OCI-LY7 (cell line): Measurements from ENCODE around the gene MTHFD2. TPM values are rescaled to one million over a fixed set of nuclear protein-coding genes. Genes with fewer than 3 reads are reported as not detected.

Experiments
- BruUV-seq: library from RNA; stranded (reverse); fragments of 400-500 nt; replicated peaks from 2 replicates; lab custom pipeline; 2021; lab: Mats Ljungman, UMichigan
- CTCF ChIA-PET: fragments of 300-600 bp; sonication (Branson Sonifier 250); formaldehyde crosslinking; loops from one replicate; lab custom pipeline; 2022; ENCODE audit warnings: antibody characterized with exemption; ENCODE audit not compliant: unreplicated experiment; lab: Charles Lee
- POLR2A ChIA-PET: fragments of 300-600 bp; sonication (Branson Sonifier 250); formaldehyde crosslinking; loops from one replicate; lab custom pipeline; 2022; ENCODE audit warnings: antibody characterized with exemption; lab: Charles Lee
- DNase-seq: peaks from one replicate; pipeline ENCODE4 v3.0.0-alpha.2; 2015; ENCODE audit warnings: low spot score
- H2AFZ ChIP-seq: fragments of 200-600 bp; sonication (generic), shearing (Covaris generic); 2 replicates; pipeline ENCODE4 v1.6.1; 2014; ENCODE audit warnings: mild to moderate bottlenecking, antibody characterized with exemption, low read length, moderate library complexity
- H3K27ac ChIP-seq: fragments of 200-600 bp; sonication (generic); 2 replicates; pipeline ENCODE4 v1.5.1; 2014; ENCODE audit warnings: mixed run types, low read depth, mild to moderate bottlenecking, moderate library complexity, low read length, inconsistent platforms; ENCODE audit not compliant: poor library complexity, severe bottlenecking
- H3K36me3 ChIP-seq: fragments of 200-600 bp; sonication (generic); 2 replicates; pipeline ENCODE4 v1.6.1; 2014; ENCODE audit warnings: mild to moderate bottlenecking, antibody characterized with exemption, low read length, moderate library complexity, mixed read lengths; ENCODE audit not compliant: insufficient read depth
- H3K4me1 ChIP-seq: fragments of 200-600 bp; sonication (generic); 2 replicates; pipeline ENCODE4 v1.5.1; 2014; ENCODE audit warnings: mild to moderate bottlenecking, low read length; ENCODE audit not compliant: insufficient read depth, poor library complexity, severe bottlenecking
- H3K4me2 ChIP-seq: fragments of 200-600 bp; sonication (generic); 2 replicates; pipeline ENCODE4 v1.6.1; 2014; ENCODE audit warnings: mild to moderate bottlenecking, low read length
- H3K4me3 ChIP-seq: fragments of 200-600 bp; sonication (generic); 2 replicates; pipeline ENCODE4 v1.5.1; 2014; ENCODE audit warnings: mild to moderate bottlenecking, low read depth, low read length; ENCODE audit not compliant: poor library complexity, severe bottlenecking
- H3K79me2 ChIP-seq: fragments of 200-600 bp; sonication (generic); 2 replicates; pipeline ENCODE4 v1.6.1; 2016; ENCODE audit warnings: low read depth, mild to moderate bottlenecking, low read length, moderate library complexity, mixed read lengths; ENCODE audit not compliant: insufficient read depth
- H3K9me2 ChIP-seq: fragments of 200-600 bp; sonication (generic); 2 replicates; pipeline ENCODE4 v1.6.1; 2016; ENCODE audit warnings: mild to moderate bottlenecking, low read length, mixed read lengths; ENCODE audit not compliant: insufficient read depth
- H3K9me3 ChIP-seq: fragments of 200-600 bp; sonication (generic); 2 replicates; pipeline ENCODE4 v1.6.1; 2014; ENCODE audit warnings: mild to moderate bottlenecking, mixed run types, low read length, mixed read lengths
- H4K20me1 ChIP-seq: fragments of 200-600 bp; sonication (generic); 2 replicates; pipeline ENCODE4 v1.6.1; 2014; ENCODE audit warnings: mild to moderate bottlenecking, antibody characterized with exemption, low read length, moderate library complexity, mixed read lengths; ENCODE audit not compliant: insufficient read depth
- CTCF ChIP-seq: fragments of 200-600 bp; sonication (generic); conservative IDR thresholded peaks from 2 replicates; pipeline ENCODE4 v1.5.1; 2014; ENCODE audit warnings: mild to moderate bottlenecking, antibody characterized with exemption, low read length, moderate library complexity, mixed read lengths
- EZH2phosphoT487 ChIP-seq: fragments of 200-600 bp; sonication (generic); IDR thresholded peaks from 2 replicates; pipeline ENCODE4 v1.6.1; 2018; ENCODE audit warnings: low read depth, borderline replicate concordance, mild to moderate bottlenecking, mixed run types, antibody characterized with exemption, low read length, moderate library complexity, mixed read lengths
- intact Hi-C: fragments of 100-400 bp; cut with micrococcal nuclease; formaldehyde crosslinking; loops from one replicate; pipeline ENCODE4 v1.10.0; 2022; ENCODE audit not compliant: unreplicated experiment
- total RNA-seq, 2 experiments: library from RNA; depleted of rRNA in 1 of 2; stranded (reverse); fragments of >200 nt in 1 of 2; shearing (Covaris generic) in 1 of 2; gene quantifications; 2 replicates each; pipeline ENCODE4 v1.2.3, GENCODE V29; 2014 to 2022

Gene MTHFD2
- total RNA-seq, 2 experiments from 2014 or later, result 220 to 365 TPM

DNA sequence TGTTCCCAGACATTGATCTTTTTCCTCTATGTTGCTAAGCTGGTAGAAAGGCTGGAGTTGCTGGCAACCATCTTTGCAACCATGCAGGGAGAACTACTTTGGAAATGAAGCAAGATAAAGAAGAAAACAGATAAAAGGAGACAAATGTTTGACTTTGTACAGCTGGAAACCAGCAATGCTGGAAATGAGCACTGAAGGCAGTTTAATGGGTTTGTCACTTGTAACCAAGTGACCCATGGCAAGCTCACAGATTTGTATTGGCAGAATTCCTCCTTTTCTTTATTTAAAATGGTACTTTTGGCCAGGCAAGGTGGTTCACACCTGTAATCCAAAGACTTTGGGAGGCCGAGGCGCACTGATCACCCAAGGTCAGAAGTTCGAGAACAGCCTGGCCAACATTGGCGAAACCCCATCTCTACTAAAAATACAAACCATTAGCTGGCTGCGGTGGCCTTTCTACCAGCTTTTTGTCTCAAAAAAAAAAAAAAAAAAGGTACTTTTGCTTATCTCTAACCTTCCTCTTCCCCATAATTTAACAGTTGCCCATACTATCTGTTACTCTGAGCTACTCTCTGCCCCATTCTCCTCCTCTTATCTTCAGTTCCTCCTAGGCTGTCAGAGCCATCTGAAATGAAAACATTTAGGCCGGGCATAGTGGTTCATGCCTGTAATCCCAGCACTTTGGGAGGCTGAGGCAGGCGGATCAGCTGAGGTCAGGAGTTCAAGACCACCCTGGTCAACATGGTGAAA lies 48.7 kb upstream of the MTHFD2 start:
- ChIA-PET POLR2A (interaction anchor here (0.8 to 2.3 kb wide), 3 partner anchors 17 to 35 kb away, joined by 5 to 7 read pairs (median 6); partner anchors contain the start of gene MOB1A), CTCF (interaction anchor here (1.7 kb wide), 1 partner anchor 321 kb away, joined by 4 read pairs; the partner anchor contains the start of gene STAMBP)
- no peak for DNase-seq
- H3K79me2 ChIP-seq, result peaks cover 11% of the 10 kb centered on the region; the same call in 1 of the 2 replicates
- H3K9me3 ChIP-seq, result no peaks in the 10 kb centered on the region
- H3K4me2 ChIP-seq, result no peak overlapping the region
- peaks cover 43% of the 10 kb centered on the region for H3K36me3 ChIP-seq
- intact Hi-C loops, result loop anchor here (5.0 to 10.0 kb wide), 6 partner anchors 63 to 243 kb away; partner anchors contain the start of gene TET3
- peaks cover 5% of the 10 kb centered on the region; the same call in 1 of the 2 replicates for H4K20me1 ChIP-seq
- H3K27ac ChIP-seq, result no peak overlapping the region
- H2AFZ ChIP-seq, result no peak overlapping the region
- no TSS peak for BruUV-seq
- H3K9me2 ChIP-seq, result no peaks in the 10 kb centered on the region
- H3K4me3 ChIP-seq, result no peak overlapping the region
- TF ChIP-seq EZH2phosphoT487 (no peak), CTCF (no peak)
- H3K4me1 ChIP-seq, result peaks cover 28% of the 10 kb centered on the region

GRCh38 chr2:74152954-74153353 lies 45.5 kb upstream of the MTHFD2 start:
- Histone ChIP-seq H3K4me1 (peaks cover 18% of the 10 kb centered on the region), H3K79me2 (peaks cover 13% of the 10 kb centered on the region; the same call in 1 of the 2 replicates), H2AFZ (no peak overlapping the region), H4K20me1 (peaks cover 10% of the 10 kb centered on the region; the same call in 1 of the 2 replicates), H3K4me2 (no peak overlapping the region), H3K27ac (no peak overlapping the region), H3K9me2 (no peaks in the 10 kb centered on the region), H3K9me3 (no peaks in the 10 kb centered on the region), H3K4me3 (no peak overlapping the region), H3K36me3 (peaks cover 75% of the 10 kb centered on the region)
- ChIA-PET CTCF (interaction anchor here (0.6 kb wide), 1 partner anchor 114 kb away, joined by 4 read pairs; no protein-coding TSS in a partner anchor), POLR2A (interaction anchor here (1.0 kb wide), 1 partner anchor 25 kb away, joined by 5 read pairs; the partner anchor contains the start of gene MOB1A)
- no peak for DNase-seq
- TSS peak; percentile 9 for BruUV-seq
- intact Hi-C loops, result loop anchor here (5.0 kb wide), 1 partner anchor 59 kb away; no protein-coding TSS in a partner anchor
- no peak for TF ChIP-seq EZH2phosphoT487
- TF ChIP-seq CTCF, result no peak
